Astrocyte of the cerebellum (primary cell): ENCODE data around the gene ECHDC1.

Source experiments
- DNase-seq: peaks from one replicate; pipeline ENCODE4 v3.0.0-alpha.2; 2011; ENCODE audit warnings: low read depth
- H3K4me3 ChIP-seq: 2 replicates; pipeline ENCODE4 v1.5.1; 2011; ENCODE audit warnings: mild to moderate bottlenecking, low read depth, low read length, moderate library complexity
- CTCF ChIP-seq: IDR thresholded peaks from 2 replicates; pipeline ENCODE4 v1.5.1; 2012; ENCODE audit warnings: low read length, low read depth, moderate library complexity, mild to moderate bottlenecking; ENCODE audit errors: missing control alignments
- in situ Hi-C: cut with HindIII; loops from 2 replicates; pipeline ENCODE4 v1.10.0; 2017; ENCODE audit warnings: low sequenced_read_pairs

ECHDC1 gene

GRCh38 chr6:127262896-127263295 is 80.5 kb downstream of the ECHDC1 start:
- DNase-seq: no peak
- no peak overlapping the region for H3K4me3 ChIP-seq
- no peak for TF ChIP-seq CTCF
- in situ Hi-C loops: no loop called here

DNA sequence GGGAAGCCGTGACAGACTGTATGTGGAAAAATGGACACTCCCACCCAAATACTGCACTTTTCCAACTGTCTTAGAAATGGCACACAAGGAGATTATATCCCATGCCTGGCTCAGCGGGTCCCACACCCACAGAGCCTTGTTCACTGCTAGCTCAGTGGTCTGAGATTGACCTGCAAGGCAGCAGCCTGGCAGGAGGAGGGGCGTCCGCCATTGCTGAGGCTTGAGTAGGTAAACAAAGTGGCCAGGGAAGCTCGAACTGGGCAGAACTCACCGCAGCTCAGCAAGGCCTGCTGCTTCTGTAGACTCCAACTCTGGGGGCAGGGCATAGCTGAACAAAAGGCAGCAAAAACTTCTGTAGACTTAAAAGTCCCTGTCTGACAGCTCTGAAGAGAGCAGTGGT is 88.1 kb downstream of the ECHDC1 start:
- in situ Hi-C loops: no loop called here

DNA sequence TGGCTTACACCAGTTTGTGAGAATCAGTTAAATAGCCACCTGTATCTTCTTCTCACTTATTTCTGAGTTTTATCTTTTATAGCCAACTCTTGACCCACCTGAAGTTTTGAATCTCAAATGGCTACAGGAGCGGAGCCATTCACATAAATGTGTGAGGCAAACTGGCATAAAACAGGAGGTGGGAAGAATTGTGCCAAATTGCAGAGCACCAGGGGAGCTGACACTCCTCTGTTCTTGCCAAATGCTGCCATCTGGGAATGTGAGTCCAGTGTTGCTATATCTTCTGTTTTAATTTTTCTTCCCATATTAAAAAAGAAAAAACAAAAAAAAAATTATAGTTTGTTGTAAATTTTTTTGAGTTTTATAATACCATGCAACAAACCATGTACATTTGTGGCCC is 93.8 kb downstream of the ECHDC1 start:
- DNase-seq: no peak
- H3K4me3 ChIP-seq: no peak overlapping the region
- in situ Hi-C loops: no loop called here
- no peak for TF ChIP-seq CTCF

More for the DNA sequence above, 88.1 kb downstream of the ECHDC1 start:
- TF ChIP-seq CTCF: no peak
- H3K4me3 ChIP-seq: no peak overlapping the region
- no peak for DNase-seq

- in situ Hi-C loops: no loop called here
- TF ChIP-seq CTCF: no peak
- no peak for DNase-seq
- no peak overlapping the region for H3K4me3 ChIP-seq
Measured at GRCh38 chr6:127247114-127248096, 96.0 kb downstream of the ECHDC1 start.

DNA sequence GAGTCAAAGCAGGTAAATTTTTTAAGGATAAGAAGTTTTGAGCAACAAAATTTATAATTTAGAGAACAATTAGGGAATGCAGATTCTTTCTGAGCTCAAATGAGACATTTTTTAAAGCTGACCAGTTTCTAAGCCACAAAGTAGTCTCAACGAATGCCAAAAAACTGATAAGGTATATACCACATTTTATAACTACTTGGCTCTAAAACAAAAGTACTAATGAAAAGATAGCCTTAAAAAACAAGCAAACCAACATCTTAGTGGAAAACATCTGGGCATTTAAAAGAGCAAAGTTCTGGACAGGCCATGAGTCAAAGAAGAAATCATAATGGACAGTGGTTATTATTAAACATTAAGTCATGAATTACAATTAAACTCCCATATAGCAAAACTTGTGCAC is 99.9 kb downstream of the ECHDC1 start:
- no peak for DNase-seq
- in situ Hi-C loops: no loop called here
- no peak overlapping the region for H3K4me3 ChIP-seq
- TF ChIP-seq CTCF: no peak
